ENCODE data around the gene TRABD2B. TPM values are rescaled to one million over a fixed set of nuclear protein-coding genes. Genes with fewer than 3 reads are reported as not detected.
A peak's percentile ranks its signal among the peaks of the same experiment; 100 is the strongest.

Gene TRABD2B
- total and polyA plus RNA-seq, 2 experiments from 2014 or later, result 1.00 to 2.3 TPM

DNA sequence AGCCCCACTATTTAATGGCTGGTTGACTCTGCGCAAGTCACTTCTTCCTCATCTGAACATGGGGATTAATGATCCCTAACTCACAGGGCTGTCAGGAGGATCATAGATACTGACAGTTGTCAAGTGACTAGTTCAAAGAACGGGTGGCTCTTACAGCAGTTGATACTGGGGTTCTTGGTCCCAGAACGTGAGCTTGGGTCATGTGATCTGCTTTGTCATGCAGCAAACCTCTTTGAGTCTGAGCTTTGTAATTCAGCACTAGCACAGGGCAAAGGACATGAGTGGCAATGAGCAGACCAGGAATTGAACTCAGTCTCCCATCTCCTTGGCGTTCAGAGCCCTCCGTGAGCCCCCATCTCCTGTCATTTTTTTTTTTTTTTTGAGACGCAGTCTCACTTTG is 64.4 kb downstream of the TRABD2B start:
- peak overlapping the region; percentile 32 for H3K27ac ChIP-seq

DNA sequence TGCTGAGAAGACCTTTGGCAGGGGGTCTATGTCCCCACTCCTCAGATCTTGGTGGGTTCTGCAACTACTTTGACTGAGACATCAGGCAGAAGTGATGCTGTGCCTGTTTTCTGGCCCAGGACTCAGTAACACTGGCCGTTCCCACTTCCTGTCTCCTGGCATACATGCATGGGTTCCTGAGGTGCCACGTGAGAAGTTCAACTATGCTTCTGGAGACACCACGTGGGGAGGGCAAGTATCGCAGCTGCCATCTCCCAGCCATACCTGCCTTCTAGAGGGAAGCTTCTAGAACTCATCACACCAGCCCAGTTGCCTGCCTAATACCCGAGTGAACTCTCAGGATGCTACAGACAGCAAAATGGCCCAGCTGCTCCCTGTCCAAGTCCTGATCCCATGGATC is 65.8 kb downstream of the TRABD2B start:
- Histone ChIP-seq H2AFZ (no peak overlapping the region), H3K4me3 (no peak overlapping the region), H3K27me3 (no peaks in the 10 kb centered on the region), H3K4me1 (ENCODE audit: insufficient read depth) (peaks cover 15% of the 10 kb centered on the region), H3K9me2 (replicated peaks; ENCODE audit: insufficient read depth) (no peaks in the 10 kb centered on the region), H3K36me3 (replicated peaks; ENCODE audit: insufficient read depth, low read depth) (no peaks in the 10 kb centered on the region), H3K4me2 (no peak overlapping the region), H3K9me3 (ENCODE audit: low read depth) (no peaks in the 10 kb centered on the region), H4K20me1 (ENCODE audit: insufficient read depth, poor library complexity, severe bottlenecking) (no peaks in the 10 kb centered on the region), H3K79me2 (no peaks in the 10 kb centered on the region), H3K27ac (no peak overlapping the region)
- no peak for DNase-seq (ENCODE audit: low spot score)
- no peak for TF ChIP-seq EZH2 (IDR thresholded peaks at IDR 0.05; ENCODE audit: borderline replicate concordance)
- TF ChIP-seq, protein P1, sequence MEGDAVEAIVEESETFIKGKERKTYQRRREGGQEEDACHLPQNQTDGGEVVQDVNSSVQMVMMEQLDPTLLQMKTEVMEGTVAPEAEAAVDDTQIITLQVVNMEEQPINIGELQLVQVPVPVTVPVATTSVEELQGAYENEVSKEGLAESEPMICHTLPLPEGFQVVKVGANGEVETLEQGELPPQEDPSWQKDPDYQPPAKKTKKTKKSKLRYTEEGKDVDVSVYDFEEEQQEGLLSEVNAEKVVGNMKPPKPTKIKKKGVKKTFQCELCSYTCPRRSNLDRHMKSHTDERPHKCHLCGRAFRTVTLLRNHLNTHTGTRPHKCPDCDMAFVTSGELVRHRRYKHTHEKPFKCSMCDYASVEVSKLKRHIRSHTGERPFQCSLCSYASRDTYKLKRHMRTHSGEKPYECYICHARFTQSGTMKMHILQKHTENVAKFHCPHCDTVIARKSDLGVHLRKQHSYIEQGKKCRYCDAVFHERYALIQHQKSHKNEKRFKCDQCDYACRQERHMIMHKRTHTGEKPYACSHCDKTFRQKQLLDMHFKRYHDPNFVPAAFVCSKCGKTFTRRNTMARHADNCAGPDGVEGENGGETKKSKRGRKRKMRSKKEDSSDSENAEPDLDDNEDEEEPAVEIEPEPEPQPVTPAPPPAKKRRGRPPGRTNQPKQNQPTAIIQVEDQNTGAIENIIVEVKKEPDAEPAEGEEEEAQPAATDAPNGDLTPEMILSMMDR (IDR thresholded peaks at IDR 0.05; ENCODE audit: poor library complexity), result peak; percentile 8
- WGBS (ENCODE audit: low lambda C conversion rate, missing lambda C conversion rate), result 76% methylated on average over 5 of the region's 5 CpGs

More for the DNA sequence above, 64.4 kb downstream of the TRABD2B start:
- TF ChIP-seq EZH2phosphoT487 (IDR thresholded peaks at IDR 0.05; ENCODE audit: low read depth, severe bottlenecking, unreplicated experiment), result no peak
- no peak for TF ChIP-seq EZH2 (IDR thresholded peaks at IDR 0.05; ENCODE audit: borderline replicate concordance)
- TF ChIP-seq, protein P1 (IDR thresholded peaks at IDR 0.05; ENCODE audit: poor library complexity), result no peak
- no peak overlapping the region for H2AFZ ChIP-seq
- no peaks in the 10 kb centered on the region for H4K20me1 ChIP-seq (ENCODE audit: insufficient read depth, poor library complexity, severe bottlenecking)
- H3K9me2 ChIP-seq (replicated peaks; ENCODE audit: insufficient read depth), result no peaks in the 10 kb centered on the region
- no peak for DNase-seq (ENCODE audit: low spot score)
- no peak overlapping the region for H3K4me2 ChIP-seq
- H3K4me3 ChIP-seq, result no peak overlapping the region
- no peaks in the 10 kb centered on the region for H3K27me3 ChIP-seq
- no peaks in the 10 kb centered on the region for H3K9me3 ChIP-seq (ENCODE audit: low read depth)
- 80% methylated on average over 6 of the region's 6 CpGs for WGBS (ENCODE audit: low lambda C conversion rate, missing lambda C conversion rate)
- H3K4me1 ChIP-seq (ENCODE audit: insufficient read depth), result peaks cover 15% of the 10 kb centered on the region
- H3K79me2 ChIP-seq, result no peaks in the 10 kb centered on the region
- no peaks in the 10 kb centered on the region for H3K36me3 ChIP-seq (replicated peaks; ENCODE audit: insufficient read depth, low read depth)

DNA sequence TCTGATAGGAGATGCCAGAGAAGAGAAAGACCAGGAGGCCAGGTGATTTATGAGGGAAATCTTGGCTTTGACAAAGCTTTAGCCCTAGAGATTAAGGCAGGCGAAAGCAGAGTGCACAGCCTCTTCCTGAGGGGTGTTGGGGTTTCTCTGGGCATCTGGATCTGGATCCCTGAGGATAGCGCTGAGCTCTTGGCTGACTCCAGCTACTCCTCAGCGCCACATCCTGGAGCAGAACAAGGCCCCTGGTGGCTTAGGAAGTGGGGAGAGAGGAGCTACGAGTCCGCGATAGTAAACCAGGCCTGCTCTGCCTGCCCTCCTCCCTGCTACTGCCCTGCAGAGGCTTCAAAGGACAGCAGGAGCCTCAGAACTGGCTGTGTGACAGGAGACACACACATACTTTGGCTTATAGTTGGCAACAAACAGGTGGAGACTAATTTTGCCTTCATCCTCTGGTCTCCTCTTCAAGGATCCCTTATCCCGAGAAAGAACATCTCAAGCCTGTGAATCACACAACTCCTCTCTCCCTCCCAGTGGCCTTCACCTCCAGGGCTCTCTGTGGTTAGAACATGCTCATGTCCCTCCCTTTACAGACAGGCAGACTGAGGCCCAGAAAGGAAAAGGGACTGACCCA is 66.9 kb downstream of the TRABD2B start:
- WGBS (ENCODE audit: low lambda C conversion rate, missing lambda C conversion rate), result 62% methylated on average over 7 of the region's 7 CpGs
- Histone ChIP-seq H3K27me3 (no peaks in the 10 kb centered on the region), H2AFZ (no peak overlapping the region), H3K4me2 (no peak overlapping the region), H3K4me1 (ENCODE audit: insufficient read depth) (peaks cover 15% of the 10 kb centered on the region), H4K20me1 (ENCODE audit: insufficient read depth, poor library complexity, severe bottlenecking) (no peaks in the 10 kb centered on the region), H3K36me3 (replicated peaks; ENCODE audit: insufficient read depth, low read depth) (no peaks in the 10 kb centered on the region), H3K4me3 (no peak overlapping the region), H3K79me2 (no peaks in the 10 kb centered on the region), H3K9me2 (replicated peaks; ENCODE audit: insufficient read depth) (no peaks in the 10 kb centered on the region), H3K27ac (no peak overlapping the region), H3K9me3 (ENCODE audit: low read depth) (no peaks in the 10 kb centered on the region)
- DNase-seq (ENCODE audit: low spot score), result peak; percentile 45
- TF ChIP-seq, protein P1 (IDR thresholded peaks at IDR 0.05; ENCODE audit: poor library complexity), result peak; percentile 5
- no peak for TF ChIP-seq EZH2 (IDR thresholded peaks at IDR 0.05; ENCODE audit: borderline replicate concordance)
- TF ChIP-seq EZH2phosphoT487 (IDR thresholded peaks at IDR 0.05; ENCODE audit: low read depth, severe bottlenecking, unreplicated experiment), result no peak

Data from hepatocyte (in vitro differentiated cells).